Measurements from ENCODE around the gene RIPK4.

DNA sequence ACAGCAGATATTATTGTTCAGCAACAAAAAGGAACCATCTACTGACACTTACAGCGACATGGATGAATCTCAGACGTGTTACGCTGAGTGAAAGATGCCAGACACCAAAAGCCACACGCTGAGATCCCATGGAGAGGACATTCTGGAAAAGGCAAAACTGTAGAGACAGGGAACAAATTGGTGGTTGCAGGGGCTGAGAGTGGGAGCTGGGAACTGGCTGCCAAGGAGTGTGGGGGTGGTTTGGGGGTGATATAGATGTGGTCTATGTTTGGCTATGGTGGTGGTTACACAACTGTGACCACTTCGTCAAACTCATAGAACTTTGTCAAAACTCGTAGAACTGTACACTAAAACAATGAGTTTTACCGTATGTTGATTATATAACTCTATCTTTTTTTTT, 57.7 kb downstream of the RIPK4 start:
- TF ChIP-seq SUZ12 (IDR thresholded peaks at IDR 0.05) (no peak), SP1 (IDR thresholded peaks at IDR 0.05) (no peak), L3MBTL2 (conservative IDR thresholded peaks at IDR 0.05) (no peak), HDGF (IDR thresholded peaks at IDR 0.05; ENCODE audit: borderline replicate concordance) (no peak), NFRKB (IDR thresholded peaks at IDR 0.05) (no peak), BHLHE40 (IDR thresholded peaks at IDR 0.05; ENCODE audit: borderline replicate concordance) (no peak), FOXM1 (IDR thresholded peaks at IDR 0.05; ENCODE audit: borderline replicate concordance) (no peak), ELF4 (IDR thresholded peaks at IDR 0.05) (no peak), LEF1 (IDR thresholded peaks at IDR 0.05; ENCODE audit: borderline replicate concordance) (no peak), FOXA1 (IDR thresholded peaks at IDR 0.05) (no peak)
- TF ChIP-seq, protein P1, sequence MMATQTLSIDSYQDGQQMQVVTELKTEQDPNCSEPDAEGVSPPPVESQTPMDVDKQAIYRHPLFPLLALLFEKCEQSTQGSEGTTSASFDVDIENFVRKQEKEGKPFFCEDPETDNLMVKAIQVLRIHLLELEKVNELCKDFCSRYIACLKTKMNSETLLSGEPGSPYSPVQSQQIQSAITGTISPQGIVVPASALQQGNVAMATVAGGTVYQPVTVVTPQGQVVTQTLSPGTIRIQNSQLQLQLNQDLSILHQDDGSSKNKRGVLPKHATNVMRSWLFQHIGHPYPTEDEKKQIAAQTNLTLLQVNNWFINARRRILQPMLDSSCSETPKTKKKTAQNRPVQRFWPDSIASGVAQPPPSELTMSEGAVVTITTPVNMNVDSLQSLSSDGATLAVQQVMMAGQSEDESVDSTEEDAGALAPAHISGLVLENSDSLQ (IDR thresholded peaks at IDR 0.05): no peak

All from HEK293T (cell line).